ENCODE data around the gene COL4A6.

COL4A6 gene

DNA sequence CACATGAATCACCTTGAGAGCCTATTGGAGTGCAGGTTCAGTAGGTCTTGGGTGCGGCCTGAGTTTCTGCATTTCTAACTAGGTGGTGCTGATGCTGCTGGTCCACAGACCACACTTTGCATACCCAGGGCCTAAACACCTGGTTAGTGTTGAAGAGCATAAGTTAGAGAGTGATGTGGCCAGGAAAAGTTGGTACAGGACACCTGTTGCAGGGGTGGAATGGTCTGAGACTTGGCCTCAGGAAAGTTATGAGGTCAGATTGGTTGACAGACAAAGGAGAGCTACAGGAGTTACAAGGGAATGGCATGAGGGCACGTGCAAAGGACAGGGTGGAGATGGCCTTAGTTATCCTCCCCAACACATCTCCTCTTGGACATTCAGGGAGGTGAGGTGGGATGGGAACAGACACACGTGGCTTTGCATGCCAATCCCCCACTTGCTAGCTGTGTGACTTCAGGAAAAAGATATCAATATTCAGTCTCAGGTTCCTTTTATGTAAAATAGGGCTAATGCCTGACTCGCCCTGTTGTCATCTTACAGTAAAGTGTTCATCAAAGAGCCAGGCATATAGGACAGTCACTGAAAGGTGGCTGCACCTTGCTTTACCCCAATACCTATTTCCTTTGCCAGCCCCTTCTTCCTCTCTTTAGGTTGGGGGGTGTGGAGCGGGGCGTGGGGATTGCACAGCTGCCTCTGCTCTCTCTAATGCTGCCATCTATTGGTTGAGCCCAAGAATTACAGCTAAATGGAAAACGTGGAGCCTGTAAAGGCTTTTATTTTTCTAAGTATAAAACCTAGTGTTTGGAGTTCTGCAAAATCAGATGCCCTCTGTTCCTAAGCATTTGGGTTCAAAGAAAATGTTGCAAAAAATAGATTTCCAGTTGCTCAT lies 299.2 kb downstream of the COL4A6 start:
- no peak for DNase-seq

DNA sequence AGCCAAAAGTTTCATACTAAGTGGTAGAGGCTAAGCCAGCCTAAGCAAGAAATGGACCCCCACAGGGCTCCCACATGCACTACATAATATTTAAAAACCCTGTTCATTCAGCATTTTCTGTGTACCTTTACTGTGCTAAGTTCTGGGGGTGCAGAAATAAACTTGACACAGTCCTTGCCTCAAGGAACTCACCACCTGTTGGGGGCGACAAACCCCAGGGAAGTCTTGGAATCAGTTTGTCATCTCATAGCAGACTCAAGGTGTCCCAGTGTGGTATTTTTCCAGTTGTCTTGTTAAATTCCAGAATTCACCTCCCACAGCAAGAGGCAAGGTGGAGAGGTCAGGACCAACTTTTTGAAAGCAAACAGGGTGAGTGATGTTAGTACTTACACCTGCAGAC lies 303.5 kb downstream of the COL4A6 start:
- no peak for DNase-seq

DNA sequence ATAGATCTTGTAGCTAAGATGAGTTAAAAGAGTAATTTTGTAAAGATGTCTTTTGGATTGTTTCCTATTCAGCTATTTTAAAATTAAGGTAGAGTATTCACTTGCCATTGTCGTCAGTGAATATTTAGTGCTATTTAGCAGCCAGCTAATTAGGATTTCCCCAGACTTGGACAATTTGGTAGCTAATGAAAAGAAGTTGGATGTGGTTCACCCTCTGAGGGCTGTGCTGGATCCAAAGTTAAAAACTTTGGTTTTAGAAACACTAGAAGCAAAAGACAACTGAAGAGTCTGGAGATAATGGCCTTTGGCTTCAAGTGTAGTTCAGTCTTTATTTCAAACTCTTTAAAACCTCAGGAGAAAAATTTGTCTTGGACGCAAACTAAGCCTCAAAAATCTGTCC lies 305.3 kb downstream of the COL4A6 start:
- no peak for DNase-seq

DNA sequence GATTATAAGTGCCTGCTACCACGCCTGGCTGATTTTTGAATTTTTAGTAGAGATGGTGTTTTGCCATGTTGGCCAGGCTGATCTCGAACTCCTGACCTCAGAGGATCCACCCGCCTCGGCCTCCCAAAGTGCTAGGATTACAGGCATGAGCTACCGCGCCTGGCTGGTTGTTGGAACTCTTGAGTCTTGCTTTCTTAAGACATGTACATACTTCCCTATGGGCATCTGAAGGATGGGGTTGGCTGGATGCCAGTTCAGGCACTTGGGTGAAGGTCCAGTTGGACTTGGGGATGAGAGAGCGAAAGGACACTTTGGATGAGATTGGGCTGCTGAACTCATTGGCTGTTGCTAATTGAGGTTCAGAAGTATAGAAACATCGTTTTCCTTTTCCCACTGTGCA lies 306.2 kb downstream of the COL4A6 start:
- DNase-seq = no peak

DNA sequence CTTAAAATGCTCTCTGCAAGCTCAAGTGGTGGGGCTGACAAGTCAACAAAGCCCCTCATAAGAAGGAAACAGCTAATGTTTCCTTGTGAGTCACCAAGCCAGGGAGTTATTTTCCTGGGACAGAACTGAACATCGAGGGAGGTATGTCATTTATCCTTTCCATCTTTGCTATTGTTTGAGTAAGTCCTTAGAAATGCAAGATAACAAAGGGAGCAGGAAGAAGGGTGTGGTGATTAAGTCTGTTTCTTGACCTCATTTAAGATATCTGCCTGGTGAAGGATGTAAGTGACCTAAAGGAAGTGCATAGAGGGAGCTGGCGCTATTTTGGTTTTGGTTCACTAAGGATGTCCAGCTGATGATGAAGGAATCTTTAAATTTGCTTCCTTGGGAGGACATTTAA lies 306.8 kb downstream of the COL4A6 start:
- no peak for DNase-seq

DNA sequence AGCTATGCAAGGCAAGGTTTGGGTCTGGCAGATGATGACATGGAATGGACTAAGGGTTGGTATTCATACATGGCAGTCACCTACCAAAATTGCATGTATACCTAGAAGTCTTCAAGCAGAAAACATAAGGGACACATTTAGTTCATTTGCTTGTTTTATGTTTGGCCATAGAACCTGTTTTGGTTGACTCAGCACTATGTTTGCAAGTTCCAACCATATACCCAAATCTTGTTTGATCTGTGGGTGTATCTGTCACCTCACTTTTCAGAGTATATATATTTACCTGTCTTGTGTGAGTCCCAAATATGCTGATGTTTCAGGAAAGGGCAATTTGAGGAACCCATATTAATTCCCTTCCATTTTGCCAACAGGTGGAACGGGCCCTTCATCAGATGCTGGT lies 307.3 kb downstream of the COL4A6 start:
- DNase-seq = no peak

DNA sequence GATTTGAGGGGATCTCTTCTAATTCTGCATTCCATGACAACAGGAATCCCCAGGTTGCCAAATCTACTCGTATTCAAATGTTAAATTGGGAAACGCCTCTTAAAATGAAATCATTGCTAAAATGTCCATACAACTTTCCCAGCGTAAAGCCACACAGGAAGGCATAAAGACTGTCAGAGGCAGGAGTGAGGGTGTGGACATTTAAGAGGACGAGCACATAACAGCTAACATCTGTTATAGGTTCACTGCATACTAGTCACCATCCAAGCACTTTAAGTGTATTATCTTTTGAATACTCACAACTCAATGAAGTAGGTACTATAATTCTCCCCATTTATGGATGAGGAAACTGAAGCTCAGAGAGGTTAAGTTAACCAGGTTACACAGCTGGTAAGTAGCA lies 311.1 kb downstream of the COL4A6 start:
- no peak for DNase-seq

DNA sequence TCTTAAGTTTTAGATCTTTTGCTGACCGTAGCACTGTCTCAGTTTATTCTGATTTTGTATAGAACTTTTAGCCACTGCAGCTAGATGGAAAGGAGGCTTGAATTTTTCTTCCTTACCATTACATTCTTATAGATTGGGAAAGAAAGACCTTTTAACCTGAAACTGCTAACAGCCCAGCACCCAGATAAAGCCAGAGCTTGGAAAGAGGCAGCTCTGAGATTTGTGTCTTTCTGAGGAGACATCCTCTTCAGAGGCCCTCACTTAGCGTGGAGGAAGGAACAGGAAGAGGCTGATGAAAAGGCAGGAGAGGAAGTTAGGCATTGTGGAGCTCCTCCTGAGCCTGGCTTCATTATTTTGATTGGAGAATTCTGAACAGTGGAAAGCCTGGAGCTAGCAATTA lies 311.6 kb downstream of the COL4A6 start:
- no peak for DNase-seq

DNA sequence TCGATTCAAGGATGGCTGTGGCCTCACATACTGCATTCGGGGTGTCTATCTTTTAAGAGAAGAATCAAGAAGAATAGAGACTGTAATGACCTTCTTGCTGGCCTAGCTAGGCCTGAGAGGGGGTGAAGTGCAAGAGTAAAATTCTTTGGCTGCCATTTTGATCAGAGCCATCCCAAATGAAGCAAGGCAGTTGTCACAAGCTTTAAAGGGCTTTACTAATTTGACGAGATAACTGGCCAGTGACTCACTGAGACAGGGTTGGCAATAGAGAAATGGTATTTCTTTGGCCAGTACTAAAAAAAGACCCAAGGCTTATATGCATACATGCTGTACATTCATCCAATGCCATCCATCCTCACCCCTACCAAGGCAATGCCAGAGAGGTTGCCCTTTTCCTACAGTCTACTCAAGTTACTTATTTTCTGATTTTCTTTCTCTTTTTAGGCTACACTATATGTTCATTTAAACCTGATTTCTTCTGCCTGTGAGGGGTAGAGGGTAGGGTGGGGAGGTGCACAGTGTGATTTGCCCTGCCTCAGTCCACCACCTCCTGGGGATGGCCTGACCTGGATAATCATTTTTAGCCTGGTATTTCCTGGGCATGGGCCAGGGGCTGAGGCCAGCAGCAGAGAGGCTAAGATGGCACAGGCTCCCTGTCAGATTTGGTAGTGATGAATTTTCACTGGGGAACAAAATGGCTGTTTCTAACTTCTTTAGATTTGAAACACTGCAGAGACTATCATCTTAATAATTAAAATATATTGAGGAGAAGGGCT lies 314.4 kb downstream of the COL4A6 start:
- DNase-seq = no peak

DNA sequence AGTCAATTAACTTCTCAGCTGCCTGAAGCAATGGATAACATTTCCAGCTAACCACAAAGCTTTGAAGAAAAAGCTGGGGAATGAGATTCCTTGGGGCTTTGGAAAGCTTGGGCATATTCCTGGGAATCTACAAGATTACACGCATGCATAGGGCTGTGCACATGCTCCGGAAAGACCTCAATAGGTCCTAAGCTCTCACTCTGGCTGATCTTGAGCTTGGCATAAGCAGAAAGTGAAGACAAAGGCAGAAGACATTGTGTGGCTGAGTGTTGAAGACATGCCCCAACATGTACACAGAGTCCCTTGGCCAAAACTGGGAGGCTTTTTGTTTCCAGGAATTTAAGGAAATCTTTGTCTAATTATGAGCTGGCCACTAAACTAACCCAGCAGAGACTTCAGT lies 315.5 kb downstream of the COL4A6 start:
- no peak for DNase-seq

DNA sequence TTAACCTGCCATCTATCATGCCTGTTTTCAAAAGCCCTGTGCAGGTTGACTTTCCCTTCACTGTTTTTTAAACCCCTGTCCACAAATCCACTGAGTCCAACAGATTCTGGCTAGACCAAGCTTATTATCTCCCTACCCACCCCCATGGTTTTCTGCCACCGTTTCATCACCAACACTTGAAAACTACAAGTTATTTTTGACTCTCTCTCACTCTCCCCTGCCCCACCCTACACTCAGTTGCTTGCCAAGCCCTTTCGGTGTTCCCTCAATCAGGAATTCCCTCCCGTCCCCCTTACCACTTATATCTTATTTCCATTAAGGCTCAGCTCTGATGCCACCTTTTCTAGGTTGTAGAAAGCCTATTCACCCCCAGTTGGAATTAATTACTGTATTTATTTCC lies 316.9 kb downstream of the COL4A6 start:
- DNase-seq = no peak

DNA sequence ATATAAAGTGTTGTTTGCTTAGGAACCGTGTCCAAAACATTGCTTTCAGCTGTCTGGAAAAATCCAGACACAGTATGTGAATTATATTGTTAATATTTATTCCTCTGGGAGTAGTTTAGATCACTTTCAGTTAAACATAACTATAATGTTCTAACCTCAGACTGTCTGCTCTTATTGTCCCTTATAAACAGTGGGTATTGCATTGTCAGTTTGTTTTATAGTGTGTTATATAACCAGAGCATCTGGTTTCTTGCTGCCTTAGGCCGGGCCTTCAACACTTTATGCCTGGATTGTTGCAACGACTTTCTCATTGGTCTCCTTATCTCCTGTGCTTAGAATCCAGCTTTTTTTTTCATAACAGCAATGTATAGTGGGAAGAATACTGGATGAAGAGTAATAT lies 320.2 kb downstream of the COL4A6 start:
- no peak for DNase-seq

DNA sequence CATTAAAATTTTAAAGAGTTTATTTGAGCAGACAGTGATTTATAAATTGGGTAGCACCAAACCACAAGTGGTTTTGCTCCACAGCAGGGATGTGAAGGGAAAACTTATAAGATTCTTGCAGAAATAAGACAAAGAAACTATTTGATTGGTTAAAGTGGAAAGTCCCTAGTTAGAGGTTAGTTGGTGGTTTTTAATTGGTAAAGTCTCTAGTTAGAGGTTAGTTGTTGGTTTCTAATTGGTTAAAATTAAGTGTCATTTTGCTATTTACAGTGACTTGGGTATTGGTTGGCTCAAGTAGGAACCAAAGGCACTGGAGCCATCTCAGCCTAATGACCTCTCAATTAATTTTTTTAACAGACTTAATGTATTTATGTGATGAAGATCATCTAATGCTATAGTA lies 323.7 kb downstream of the COL4A6 start:
- DNase-seq = no peak
